ENCODE results near the gene ALK. TPM values are rescaled to one million over a fixed set of nuclear protein-coding genes. Genes with fewer than 3 reads are reported as not detected.

Gene ALK
- total RNA-seq, 4 donors from 2014 or later: 0.19 TPM; not detected in 3

DNA sequence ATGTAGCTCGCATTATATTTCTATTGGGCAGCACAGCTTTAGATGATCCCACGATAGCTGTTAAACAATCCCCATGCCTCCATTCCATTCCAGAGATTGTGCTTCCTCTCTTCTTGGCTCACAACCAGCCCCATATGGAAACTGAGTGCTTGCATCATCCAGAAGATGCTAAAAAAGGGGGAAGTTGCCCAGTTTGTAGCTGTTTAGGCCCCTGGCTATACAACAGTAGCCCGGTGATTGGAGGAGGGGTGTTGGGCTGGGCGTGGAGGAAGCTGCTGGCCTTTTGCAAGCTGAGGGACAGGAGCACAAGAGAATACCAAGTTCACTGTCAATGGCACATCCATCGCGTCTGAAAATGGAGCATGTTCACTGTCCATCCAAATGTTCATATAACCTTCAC lies 360.2 kb downstream of the ALK start:
- 76 to 81% methylated on average over 6 of the region's 6 CpGs for WGBS, 2 donors
- no peaks in the 10 kb centered on the region for H3K9me3 ChIP-seq
- no peak for DNase-seq

DNA sequence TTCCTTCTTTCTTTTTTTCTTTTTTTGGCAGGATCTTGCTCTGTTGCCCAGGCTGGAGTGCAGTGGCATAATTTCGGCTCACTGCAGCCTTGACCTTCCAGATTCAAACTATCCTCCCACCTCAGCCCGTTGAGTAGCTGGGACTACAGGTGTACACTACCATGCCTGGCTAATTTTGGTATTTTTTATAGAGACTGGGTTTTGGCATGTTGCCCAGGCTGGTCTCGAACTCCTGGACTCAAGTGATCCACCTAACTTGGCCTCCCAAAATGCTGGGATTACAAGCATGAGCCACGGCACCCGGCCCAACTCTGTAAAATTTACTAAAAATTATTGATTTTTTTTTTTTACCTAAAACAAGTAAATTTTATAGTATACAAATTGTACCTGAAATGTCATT lies 360.8 kb downstream of the ALK start:
- no peak overlapping the region for H3K4me3 ChIP-seq
- peaks cover 0 to 7% (median 0%) of the 10 kb centered on the region in 4 donors for H3K27me3 ChIP-seq
- no peak for TF ChIP-seq POLR2A (IDR thresholded peaks at IDR 0.05)
- TF ChIP-seq, protein P1, sequence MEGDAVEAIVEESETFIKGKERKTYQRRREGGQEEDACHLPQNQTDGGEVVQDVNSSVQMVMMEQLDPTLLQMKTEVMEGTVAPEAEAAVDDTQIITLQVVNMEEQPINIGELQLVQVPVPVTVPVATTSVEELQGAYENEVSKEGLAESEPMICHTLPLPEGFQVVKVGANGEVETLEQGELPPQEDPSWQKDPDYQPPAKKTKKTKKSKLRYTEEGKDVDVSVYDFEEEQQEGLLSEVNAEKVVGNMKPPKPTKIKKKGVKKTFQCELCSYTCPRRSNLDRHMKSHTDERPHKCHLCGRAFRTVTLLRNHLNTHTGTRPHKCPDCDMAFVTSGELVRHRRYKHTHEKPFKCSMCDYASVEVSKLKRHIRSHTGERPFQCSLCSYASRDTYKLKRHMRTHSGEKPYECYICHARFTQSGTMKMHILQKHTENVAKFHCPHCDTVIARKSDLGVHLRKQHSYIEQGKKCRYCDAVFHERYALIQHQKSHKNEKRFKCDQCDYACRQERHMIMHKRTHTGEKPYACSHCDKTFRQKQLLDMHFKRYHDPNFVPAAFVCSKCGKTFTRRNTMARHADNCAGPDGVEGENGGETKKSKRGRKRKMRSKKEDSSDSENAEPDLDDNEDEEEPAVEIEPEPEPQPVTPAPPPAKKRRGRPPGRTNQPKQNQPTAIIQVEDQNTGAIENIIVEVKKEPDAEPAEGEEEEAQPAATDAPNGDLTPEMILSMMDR (IDR thresholded peaks at IDR 0.05): no peak
- H3K4me1 ChIP-seq: no peaks in the 10 kb centered on the region
- WGBS, 2 donors: 65 to 77% methylated on average over 5 of the region's 5 CpGs
- no peaks in the 10 kb centered on the region for H3K9me3 ChIP-seq
- H3K27ac ChIP-seq: no peak overlapping the region
- H3K36me3 ChIP-seq: no peaks in the 10 kb centered on the region
- no peak for DNase-seq
- intact Hi-C loops (cut with DNase I): no loop called here

More for the DNA sequence above, 360.2 kb downstream of the ALK start:
- Histone ChIP-seq H3K27ac (no peak overlapping the region), H3K27me3 (peaks cover 0 to 3% (median 0%) of the 10 kb centered on the region in 4 donors), H3K4me3 (no peak overlapping the region), H3K4me1 (no peaks in the 10 kb centered on the region), H3K36me3 (no peaks in the 10 kb centered on the region)
- TF ChIP-seq, protein P1 (IDR thresholded peaks at IDR 0.05): no peak
- intact Hi-C loops (cut with DNase I): no loop called here

DNA sequence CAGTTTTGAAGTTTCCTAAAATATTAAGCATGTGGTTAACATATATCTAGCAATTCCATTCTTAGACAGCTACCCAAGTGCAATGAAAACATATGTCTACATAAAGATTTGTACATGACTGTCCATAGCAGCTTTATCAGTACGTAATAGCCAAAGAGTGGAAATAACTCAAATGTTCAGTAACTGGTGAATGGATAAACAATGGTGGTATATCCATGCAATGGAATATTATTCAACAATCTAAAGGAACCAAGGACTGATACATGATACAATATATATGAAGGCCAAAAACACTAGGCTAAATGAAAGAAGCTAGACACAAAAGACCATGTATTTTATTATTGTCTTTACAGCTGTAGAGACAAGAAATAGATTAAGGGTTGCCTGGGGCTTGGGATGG lies 361.4 kb downstream of the ALK start:
- H3K4me1 ChIP-seq: no peaks in the 10 kb centered on the region
- peaks cover 0 to 12% (median 0%) of the 10 kb centered on the region in 4 donors for H3K27me3 ChIP-seq
- intact Hi-C loops (cut with DNase I): no loop called here
- no peak for DNase-seq
- H3K4me3 ChIP-seq: no peak overlapping the region
- TF ChIP-seq POLR2A (IDR thresholded peaks at IDR 0.05): no peak
- TF ChIP-seq, protein P1 (IDR thresholded peaks at IDR 0.05): no peak
- 84 to 100% methylated on average over 1 of the region's 1 CpG for WGBS, 2 donors
- no peaks in the 10 kb centered on the region for H3K36me3 ChIP-seq
- H3K27ac ChIP-seq: no peak overlapping the region
- H3K9me3 ChIP-seq: no peaks in the 10 kb centered on the region

DNA sequence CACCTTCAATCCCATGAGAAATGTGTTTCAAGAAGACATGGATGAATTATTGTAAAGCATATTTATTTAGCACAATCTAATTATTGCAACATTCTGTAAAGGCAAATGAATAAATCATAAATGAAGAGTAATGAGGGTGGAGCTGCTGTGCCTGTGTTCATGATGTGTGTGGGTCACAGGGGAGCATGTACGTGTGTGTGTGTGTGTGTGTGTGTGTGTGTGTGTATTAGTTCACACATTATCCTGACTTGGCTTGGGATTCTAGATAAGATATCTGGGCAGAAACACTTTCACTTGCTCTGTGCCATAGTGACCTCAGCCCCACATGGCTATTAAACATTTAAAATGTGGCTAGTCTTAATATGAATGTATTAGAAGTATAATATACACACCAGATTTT lies 361.8 kb downstream of the ALK start:
- intact Hi-C loops (cut with DNase I): no loop called here
- Histone ChIP-seq H3K36me3 (no peaks in the 10 kb centered on the region), H3K27me3 (peaks cover 0 to 17% (median 0%) of the 10 kb centered on the region in 4 donors), H3K27ac (no peak overlapping the region), H3K9me3 (no peaks in the 10 kb centered on the region), H3K4me3 (no peak overlapping the region), H3K4me1 (no peaks in the 10 kb centered on the region)
- 21 to 53% methylated on average over 1 of the region's 1 CpG for WGBS, 2 donors
- DNase-seq: no peak
- no peak for TF ChIP-seq POLR2A (IDR thresholded peaks at IDR 0.05)
- TF ChIP-seq, protein P1 (IDR thresholded peaks at IDR 0.05): no peak

DNA sequence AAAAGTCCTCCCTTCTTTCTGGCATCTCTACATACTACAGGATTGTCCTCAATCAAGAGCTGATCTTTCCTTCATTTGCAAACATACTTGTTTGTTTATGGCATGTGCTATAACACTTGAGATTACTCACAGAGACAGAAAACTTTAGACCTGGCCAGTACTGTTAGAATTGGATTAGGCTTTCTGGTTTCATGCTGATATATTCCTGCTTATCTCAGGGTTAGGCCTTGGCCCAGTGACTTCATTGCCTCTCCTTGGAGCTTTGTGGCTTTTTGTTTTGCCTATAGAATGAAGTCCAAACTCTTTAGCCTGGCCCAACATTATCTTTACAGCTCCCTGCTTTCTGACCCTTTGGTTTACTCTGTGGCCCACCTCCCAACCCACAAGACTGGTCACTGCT lies 363.3 kb downstream of the ALK start:
- H3K4me1 ChIP-seq: no peaks in the 10 kb centered on the region
- H3K27me3 ChIP-seq: peaks cover 0 to 24% (median 0%) of the 10 kb centered on the region in 4 donors
- H3K27ac ChIP-seq: no peak overlapping the region
- H3K4me3 ChIP-seq: no peak overlapping the region
- TF ChIP-seq, protein P1 (IDR thresholded peaks at IDR 0.05): no peak
- no peak for TF ChIP-seq POLR2A (IDR thresholded peaks at IDR 0.05)
- no peaks in the 10 kb centered on the region for H3K36me3 ChIP-seq
- H3K9me3 ChIP-seq: no peaks in the 10 kb centered on the region
- intact Hi-C loops (cut with DNase I): no loop called here
- DNase-seq: no peak
